ENCODE measurements around the gene SMURF1. TPM values are rescaled to one million over a fixed set of nuclear protein-coding genes. Genes with fewer than 3 reads are reported as not detected.

Gene SMURF1
- total RNA-seq, 4 donors from 2014 or later = 19.1 to 27.4 (median 23.9) TPM

DNA sequence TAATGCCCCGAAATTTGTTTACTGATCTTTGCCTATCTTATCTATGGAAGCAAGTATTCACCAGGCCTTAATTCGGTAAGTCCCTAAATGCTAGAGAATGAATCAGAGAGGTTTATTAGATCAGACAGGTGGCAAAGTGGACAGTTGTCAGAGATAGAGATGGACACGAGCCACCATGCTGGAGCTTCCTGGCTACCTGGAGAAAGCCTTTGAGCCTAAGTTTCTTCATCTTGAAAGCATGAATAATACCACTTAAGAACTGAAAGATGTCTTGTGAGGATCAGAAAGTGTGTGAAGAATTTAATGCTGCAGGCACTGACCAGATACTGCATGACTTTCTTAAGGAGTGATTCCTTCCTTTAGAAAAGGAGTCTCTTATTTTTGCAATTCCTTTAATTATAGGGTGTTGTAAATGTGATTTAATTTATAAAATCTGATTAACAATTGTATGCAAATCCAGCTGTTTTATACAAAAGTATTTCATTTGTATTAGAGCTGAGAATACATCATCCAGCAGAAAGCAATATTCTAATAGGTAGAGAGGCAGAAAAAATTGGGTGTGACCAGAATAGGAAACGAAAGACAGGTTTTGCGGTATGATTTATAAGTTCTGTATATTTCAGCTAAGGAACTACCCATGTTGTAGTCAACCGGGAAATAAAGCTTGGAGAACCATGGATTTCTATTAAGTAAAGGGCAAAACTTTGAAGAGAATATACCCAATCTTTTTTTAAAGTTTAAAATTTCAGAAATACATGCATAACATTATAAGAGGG, 82.7 kb downstream of the SMURF1 start:
- intact Hi-C loops (cut with DNase I) = no loop called here

DNA sequence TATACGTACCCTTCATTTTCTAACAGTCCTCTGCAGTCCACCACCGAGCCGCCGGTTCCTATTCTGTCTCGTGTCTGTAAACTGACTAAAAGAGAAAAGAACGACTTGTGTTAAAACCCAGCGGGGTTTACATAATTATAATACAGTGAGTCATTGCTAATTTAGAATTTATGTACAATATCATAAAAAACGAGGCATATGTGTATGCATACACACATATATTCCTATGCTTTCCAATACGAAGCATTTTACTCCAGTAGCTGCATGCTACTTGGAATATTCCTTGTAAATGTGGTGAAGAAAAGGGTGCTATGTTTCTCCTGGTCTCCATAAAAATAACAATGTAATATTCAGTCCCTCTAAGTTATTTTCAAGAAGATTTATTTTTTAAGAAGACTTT, 89.1 kb downstream of the SMURF1 start:
- intact Hi-C loops (cut with DNase I) = no loop called here
- peaks cover 22 to 90% (median 81%) of the 10 kb centered on the region in 4 donors for H3K36me3 ChIP-seq
- no peak overlapping the region for H3K4me3 ChIP-seq

More for the DNA sequence above, 82.7 kb downstream of the SMURF1 start:
- TF ChIP-seq POLR2AphosphoS5 (IDR thresholded peaks at IDR 0.05) (no peak), POLR2A (IDR thresholded peaks at IDR 0.05; ENCODE audit: low read depth) (no peak), EP300 (IDR thresholded peaks at IDR 0.05) (no peak)
- TF ChIP-seq, protein P1, sequence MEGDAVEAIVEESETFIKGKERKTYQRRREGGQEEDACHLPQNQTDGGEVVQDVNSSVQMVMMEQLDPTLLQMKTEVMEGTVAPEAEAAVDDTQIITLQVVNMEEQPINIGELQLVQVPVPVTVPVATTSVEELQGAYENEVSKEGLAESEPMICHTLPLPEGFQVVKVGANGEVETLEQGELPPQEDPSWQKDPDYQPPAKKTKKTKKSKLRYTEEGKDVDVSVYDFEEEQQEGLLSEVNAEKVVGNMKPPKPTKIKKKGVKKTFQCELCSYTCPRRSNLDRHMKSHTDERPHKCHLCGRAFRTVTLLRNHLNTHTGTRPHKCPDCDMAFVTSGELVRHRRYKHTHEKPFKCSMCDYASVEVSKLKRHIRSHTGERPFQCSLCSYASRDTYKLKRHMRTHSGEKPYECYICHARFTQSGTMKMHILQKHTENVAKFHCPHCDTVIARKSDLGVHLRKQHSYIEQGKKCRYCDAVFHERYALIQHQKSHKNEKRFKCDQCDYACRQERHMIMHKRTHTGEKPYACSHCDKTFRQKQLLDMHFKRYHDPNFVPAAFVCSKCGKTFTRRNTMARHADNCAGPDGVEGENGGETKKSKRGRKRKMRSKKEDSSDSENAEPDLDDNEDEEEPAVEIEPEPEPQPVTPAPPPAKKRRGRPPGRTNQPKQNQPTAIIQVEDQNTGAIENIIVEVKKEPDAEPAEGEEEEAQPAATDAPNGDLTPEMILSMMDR (IDR thresholded peaks at IDR 0.05) = no peak
- H3K36me3 ChIP-seq = peaks cover 7 to 36% (median 18%) of the 10 kb centered on the region in 4 donors
- no peak overlapping the region for H3K4me3 ChIP-seq
- no peak overlapping the region for H3K27ac ChIP-seq (replicated peaks in 1 of 4)
- 84% methylated on average over 6 of the region's 6 CpGs for WGBS
- no peaks in the 10 kb centered on the region for H3K9me3 ChIP-seq
- H3K27me3 ChIP-seq = no peaks in the 10 kb centered on the region
- peaks cover 0 to 4% (median 0%) of the 10 kb centered on the region in 4 donors for H3K4me1 ChIP-seq
- DNase-seq (ENCODE audit: extremely low spot score) = no peak

DNA sequence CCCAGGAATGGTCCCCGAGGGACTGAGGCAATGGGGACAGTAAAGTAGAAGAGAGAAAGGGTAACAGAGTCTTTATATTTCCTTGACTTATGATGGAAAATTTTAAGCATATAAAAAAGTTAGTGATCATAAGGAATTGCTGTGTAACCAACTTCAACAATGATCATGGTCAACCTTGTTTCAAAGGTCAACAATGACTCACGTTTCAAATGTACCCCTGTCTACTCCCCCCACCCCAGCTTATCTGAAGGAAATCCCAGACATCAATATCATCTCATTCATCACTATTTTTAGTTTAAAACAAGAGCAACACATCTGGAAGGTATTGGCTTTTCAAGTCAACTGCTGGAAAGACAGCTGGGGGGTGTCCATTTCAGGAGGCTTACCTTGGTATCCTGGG, 92.9 kb downstream of the SMURF1 start:
- H3K4me3 ChIP-seq = no peak overlapping the region
- no peaks in the 10 kb centered on the region for H3K9me3 ChIP-seq
- H3K27ac ChIP-seq (replicated peaks in 1 of 4) = no peak overlapping the region
- peaks cover 24 to 98% (median 97%) of the 10 kb centered on the region in 4 donors for H3K36me3 ChIP-seq
- no peaks in the 10 kb centered on the region for H3K4me1 ChIP-seq
- no peak for TF ChIP-seq POLR2AphosphoS5 (IDR thresholded peaks at IDR 0.05)
- no peak for TF ChIP-seq POLR2A (IDR thresholded peaks at IDR 0.05; ENCODE audit: low read depth)
- TF ChIP-seq, protein P1 (IDR thresholded peaks at IDR 0.05) = no peak
- no peak for TF ChIP-seq EP300 (IDR thresholded peaks at IDR 0.05)
- WGBS = 75% methylated on average over 2 of the region's 2 CpGs
- DNase-seq (ENCODE audit: extremely low spot score) = no peak
- intact Hi-C loops (cut with DNase I) = no loop called here
- no peaks in the 10 kb centered on the region for H3K27me3 ChIP-seq

More for the DNA sequence above, 89.1 kb downstream of the SMURF1 start:
- no peak for DNase-seq (ENCODE audit: extremely low spot score)
- TF ChIP-seq POLR2AphosphoS5 (IDR thresholded peaks at IDR 0.05) = no peak
- no peak for TF ChIP-seq EP300 (IDR thresholded peaks at IDR 0.05)
- no peak for TF ChIP-seq POLR2A (IDR thresholded peaks at IDR 0.05; ENCODE audit: low read depth)
- TF ChIP-seq, protein P1 (IDR thresholded peaks at IDR 0.05) = no peak
- 93% methylated on average over 9 of the region's 9 CpGs for WGBS
- Histone ChIP-seq H3K27me3 (no peaks in the 10 kb centered on the region), H3K9me3 (no peaks in the 10 kb centered on the region), H3K27ac (replicated peaks in 1 of 4) (no peak overlapping the region), H3K4me1 (no peaks in the 10 kb centered on the region)

DNA sequence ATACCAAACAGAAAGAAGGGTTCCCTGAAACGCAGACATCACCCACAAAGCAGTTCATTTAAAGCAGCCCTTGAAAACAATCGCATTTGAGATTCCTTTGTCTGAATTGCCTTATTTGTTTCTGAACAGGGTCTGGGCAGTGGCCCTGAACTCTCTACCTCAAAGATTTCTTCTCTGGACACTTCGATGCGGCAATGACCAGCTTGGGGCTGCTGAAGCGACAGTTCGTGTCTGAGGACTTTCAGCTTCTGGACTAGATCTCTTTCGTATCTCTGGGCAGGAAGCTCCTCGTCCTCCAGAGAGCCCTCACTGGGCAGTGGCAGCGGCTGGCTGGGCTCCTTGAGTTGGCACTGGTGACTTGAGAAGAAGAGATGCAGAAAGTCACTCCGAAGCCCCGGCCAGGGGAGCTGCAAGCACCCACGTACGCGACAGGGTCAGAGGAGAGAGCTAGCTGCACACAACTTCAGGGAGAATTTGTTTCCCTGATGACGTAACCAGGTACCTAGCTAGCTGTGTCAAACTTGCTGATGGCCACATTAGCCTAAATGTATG, 96.3 kb downstream of the SMURF1 start:
- H3K36me3 ChIP-seq = peaks cover 30 to 97% (median 92%) of the 10 kb centered on the region in 4 donors
- no peaks in the 10 kb centered on the region for H3K27me3 ChIP-seq
- no peak overlapping the region for H3K4me3 ChIP-seq
- H3K27ac ChIP-seq (replicated peaks in 1 of 4) = no peak overlapping the region
- 92% methylated on average over 15 of the region's 15 CpGs for WGBS
- TF ChIP-seq POLR2AphosphoS5 (IDR thresholded peaks at IDR 0.05) (no peak), POLR2A (IDR thresholded peaks at IDR 0.05; ENCODE audit: low read depth) (no peak), EP300 (IDR thresholded peaks at IDR 0.05) (no peak)
- TF ChIP-seq, protein P1 (IDR thresholded peaks at IDR 0.05) = no peak
- intact Hi-C loops (cut with DNase I) = no loop called here
- peaks cover 0 to 9% (median 0%) of the 10 kb centered on the region in 4 donors for H3K4me1 ChIP-seq
- DNase-seq (ENCODE audit: extremely low spot score) = no peak
- no peaks in the 10 kb centered on the region for H3K9me3 ChIP-seq

Data from esophagus muscularis mucosa (tissue), 4 donors.